Fibroblast of skin of left quadriceps (primary cell): ENCODE data around the gene TIRAP.

Experiments
- DNase-seq, 2 experiments: peaks; one replicate each; pipeline ENCODE4 v3.0.0-alpha.2; 2013; ENCODE audit warnings: low read depth in 2 of 2

Gene TIRAP

GRCh38 chr11:126322996-126323395 is 40.1 kb downstream of the TIRAP start:
- DNase-seq: no peak

DNA sequence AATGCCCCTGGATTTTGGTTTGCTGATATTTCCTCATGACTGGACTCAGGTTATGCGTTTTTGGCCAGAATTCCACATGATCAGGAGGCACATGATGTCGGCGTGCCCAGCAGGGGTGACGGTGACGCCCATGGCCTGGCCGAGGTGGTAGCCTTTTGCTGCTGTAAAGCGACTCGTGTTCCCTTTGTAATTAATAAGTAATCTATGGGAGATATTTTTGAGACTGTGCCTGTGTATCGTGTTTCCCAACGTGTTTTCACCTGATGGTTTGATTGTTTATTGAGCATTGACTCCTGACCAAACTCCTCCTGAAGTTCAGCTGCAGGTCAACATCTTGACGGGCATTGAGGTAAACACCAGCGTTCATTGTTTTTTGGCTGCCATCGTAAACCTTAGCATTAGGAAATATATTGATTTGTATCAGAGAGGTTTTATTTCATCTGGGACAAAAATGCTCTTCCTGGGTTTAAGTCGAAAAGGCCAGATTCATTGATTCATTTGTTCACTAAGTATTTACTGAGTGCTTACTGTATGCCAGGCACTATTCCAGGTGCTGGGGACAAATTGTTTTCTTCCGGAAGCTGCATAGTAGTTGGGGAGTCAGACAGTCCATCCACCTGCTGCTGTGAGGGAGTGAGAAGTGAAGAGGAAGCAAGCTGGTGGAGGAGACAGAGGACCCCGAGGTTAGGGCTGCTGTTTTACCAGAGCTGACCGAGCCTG is 44.5 kb downstream of the TIRAP start:
- no peak for DNase-seq

DNA sequence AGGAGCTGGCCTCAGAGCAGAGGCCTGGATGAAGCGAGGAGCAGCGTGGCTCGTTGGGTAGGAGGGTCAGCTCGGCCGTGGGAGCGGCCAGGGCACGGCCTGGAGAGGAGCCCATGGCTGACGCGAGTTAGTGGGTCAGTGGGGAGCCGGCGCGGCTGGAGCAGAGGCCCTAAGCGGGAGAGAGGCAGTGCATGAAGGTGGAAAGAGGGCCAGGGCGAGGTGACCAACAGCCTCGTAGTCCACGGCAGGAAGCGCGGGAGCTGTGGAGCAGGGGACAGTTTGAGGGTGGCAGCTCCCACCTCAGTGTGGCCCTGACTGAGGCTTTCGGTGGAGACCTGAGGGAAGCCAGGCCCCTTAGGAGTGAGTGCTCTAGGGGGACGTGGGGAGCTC is 45.1 kb downstream of the TIRAP start:
- no peak for DNase-seq

- DNase-seq: no peak
Measured at GRCh38 chr11:126328444-126328843, 45.6 kb downstream of the TIRAP start.

DNA sequence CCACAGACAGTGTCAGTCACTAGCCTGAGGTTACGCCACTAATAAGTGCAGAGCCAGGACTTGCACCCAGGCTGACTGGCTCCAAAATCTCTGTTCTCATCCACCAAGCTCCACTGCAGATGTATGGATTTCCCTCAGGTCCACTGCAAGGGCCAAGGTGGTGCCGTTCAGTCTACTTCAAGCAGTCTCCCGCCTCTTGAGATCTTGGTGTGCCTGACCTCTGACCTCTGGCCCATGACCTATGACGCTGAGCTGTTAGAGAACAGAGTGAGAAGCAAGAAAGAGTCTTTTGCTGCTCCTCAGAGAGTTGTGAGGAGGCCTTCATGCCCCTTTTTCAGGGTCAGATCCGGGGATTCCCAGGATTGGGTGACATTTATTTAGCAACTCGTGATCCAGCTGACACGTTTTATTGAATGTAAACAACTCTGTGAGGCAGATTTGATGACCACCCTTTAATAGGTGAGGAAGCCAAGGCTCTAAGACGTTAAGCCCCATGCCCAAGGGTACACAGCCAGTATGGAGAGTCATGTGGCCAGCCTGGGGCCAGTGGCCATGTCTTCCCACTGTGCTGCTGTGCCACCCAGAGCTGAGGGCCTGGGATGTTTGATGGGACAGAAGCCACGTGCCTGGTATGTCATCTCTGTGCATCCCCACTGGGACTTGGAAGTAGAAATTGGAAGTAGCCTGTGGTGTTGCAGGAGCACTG is 46.2 kb downstream of the TIRAP start:
- no peak for DNase-seq

DNA sequence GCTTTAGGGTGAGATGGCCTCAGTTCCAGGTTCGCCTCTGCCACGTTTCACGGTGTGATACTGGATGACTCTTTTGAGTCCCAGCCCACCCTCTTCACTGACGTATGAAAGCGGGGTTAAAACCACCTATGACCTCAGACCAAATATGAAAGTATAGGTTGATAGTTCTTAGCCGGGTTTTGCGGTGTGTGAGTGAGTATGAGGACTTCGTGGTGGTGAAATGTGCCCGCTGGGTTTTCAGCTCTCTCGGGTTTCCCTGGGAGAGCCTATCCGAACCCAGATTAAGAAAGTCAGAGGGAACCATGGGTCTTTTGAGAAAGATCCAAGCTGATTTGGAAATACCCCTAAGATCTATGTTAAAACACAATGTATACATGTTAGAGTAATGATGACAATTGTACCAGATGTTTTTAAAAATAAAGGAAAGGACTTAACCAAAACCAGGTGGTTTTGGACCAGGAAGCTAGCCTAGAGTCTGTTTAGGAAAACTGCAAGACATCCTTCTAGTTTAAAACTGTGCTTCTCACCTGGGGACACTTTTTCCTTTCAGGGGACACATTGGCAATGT is 46.8 kb downstream of the TIRAP start:
- peak in 1 of 2 experiments; percentile 25 for DNase-seq

- no peak for DNase-seq
Measured at GRCh38 chr11:126331286-126331685, 48.4 kb downstream of the TIRAP start.

DNA sequence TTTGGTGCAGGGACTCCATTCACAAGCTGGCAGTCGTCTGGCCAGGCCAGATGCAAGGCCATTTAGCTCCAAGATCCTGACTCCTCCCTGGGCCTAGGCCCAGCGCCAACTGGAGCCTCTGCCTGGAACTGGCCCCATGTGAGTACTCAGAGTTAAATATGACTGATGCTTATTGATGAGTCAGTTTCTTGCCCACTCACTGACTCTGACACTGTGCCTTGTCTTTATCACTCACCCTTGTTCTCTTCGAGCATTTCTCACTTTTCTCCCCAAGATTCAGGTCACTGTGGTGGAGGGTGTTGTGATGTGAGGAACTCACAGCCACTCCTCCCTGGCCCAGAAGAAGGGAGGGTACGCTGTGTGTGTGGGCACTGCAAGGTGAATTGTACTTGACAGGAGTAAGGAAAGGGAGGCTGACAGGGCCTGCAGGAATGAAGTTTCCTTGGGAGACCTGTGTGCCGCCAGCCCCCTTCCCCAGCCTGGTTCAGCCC is 49.4 kb downstream of the TIRAP start:
- DNase-seq: peak in 1 of 2 experiments; percentile 57

GRCh38 chr11:126333142-126333541 is 50.2 kb downstream of the TIRAP start:
- DNase-seq: no peak

GRCh38 chr11:126334659-126335462 is 52.0 kb downstream of the TIRAP start:
- DNase-seq: no peak

GRCh38 chr11:126335463-126335760 is 52.5 kb downstream of the TIRAP start:
- no peak for DNase-seq

GRCh38 chr11:126336138-126336541 is 53.2 kb downstream of the TIRAP start:
- DNase-seq: no peak

DNA sequence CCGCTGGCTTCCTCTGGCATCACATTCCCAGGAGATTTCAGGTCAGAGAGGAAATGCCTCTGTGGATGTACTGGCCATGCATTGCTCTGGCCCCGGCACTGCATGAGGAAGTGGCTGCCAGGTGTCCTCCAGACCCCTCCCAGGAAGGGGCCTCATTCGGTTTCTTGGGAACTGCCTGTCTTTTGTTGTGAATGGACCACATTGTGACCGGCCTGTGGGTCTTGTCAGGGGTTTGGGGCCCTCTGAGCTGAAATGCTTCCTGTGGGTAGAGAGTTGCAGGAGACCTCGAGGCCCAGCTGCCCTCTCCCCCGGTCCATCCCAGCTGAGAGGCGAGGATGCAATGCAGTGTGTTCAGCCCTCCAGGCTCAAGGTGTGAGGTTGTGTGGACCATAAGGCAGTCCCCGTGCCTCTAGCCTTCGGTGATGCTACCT is 53.8 kb downstream of the TIRAP start:
- DNase-seq: no peak

DNA sequence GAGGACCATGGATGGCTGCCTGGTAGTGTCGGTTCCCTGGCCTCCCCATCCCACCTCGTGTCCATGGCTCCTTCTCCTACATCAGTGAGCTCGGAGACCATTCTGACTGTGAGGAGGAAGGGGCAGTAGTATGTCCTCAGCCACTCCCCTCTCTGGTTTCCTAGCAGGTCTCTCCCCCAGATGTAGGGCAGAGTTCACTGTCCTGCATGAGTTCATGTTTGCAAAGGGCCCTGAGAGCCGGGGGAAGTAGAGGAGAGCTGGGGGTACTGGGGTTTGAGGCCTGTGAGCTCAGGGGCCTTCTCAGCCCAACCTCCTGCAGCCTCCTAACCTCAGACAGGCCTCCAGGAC is 54.2 kb downstream of the TIRAP start:
- no peak for DNase-seq

GRCh38 chr11:126337474-126338241 is 54.8 kb downstream of the TIRAP start:
- DNase-seq: no peak

GRCh38 chr11:126338346-126339055 is 55.6 kb downstream of the TIRAP start:
- DNase-seq: no peak

DNA sequence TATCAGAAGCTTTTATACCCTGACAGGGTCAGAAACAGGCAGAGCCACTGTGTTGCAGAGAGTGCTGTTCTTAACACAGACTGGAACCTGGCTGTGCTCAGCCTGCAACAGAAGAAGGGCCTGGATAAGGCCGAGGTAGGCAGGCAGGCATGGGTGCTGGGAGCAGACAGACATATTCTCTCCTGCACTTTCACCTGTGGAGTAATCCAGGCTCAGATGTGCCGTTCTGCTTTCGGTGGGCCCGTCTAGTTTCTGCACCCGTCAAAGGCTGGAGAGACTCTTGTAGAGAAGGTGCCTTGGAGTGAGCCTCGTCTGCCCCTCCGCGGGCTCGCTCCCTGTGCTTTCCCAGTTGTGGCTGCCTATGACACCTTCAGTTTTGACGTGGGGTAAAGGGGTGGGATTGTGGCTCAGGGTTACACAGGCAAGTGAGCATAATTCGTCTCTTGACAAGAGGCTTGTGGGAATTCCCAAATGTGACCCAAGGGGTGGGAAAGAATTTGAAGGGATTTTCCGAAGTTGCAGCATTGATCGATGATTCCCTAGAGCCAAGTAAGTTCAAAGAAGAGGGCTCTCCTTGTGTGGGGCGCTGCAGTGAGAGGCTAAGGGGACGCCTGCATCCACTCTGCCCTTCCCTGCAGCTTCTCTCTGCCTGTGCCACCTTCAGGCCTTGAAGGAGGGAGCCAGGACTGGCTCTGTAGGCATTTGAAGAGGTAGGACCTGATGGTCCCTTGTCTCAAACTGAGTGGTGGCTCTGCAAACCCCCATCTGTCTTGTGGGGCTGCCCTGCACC is 56.4 kb downstream of the TIRAP start:
- DNase-seq: no peak

- no peak for DNase-seq
Measured at GRCh38 chr11:126339863-126340434, 57.1 kb downstream of the TIRAP start.

- no peak for DNase-seq
Measured at GRCh38 chr11:126340960-126341606, 58.2 kb downstream of the TIRAP start.
